ENCODE results near the gene MEIG1.

GRCh38 chr10:14949291-14949690 lies 9.9 kb upstream of the MEIG1 start:
- TF ChIP-seq POLR2AphosphoS5 (IDR thresholded peaks at IDR 0.05; ENCODE audit: low read depth, low read length) (no peak), POLR2A (IDR thresholded peaks at IDR 0.05; ENCODE audit: low read depth, low read length) (no peak), PAX5 (IDR thresholded peaks at IDR 0.05; ENCODE audit: insufficient read depth, low read length, severe bottlenecking) (no peak), TAF1 (IDR thresholded peaks at IDR 0.05; ENCODE audit: low read depth, low read length) (no peak)
